ENCODE measurements around the gene HRH4. TPM values are rescaled to one million over a fixed set of nuclear protein-coding genes. Genes with fewer than 3 reads are reported as not detected.

HRH4 gene
- total and polyA plus RNA-seq, 10 of the 15 experiments (the other 5 are each of a cell fraction or from before 2014, with no cell fraction given): not detected

- ChIA-PET RAD21 (ENCODE audit: unreplicated experiment) (interaction anchor here (0.8 kb wide), 1 partner anchor 27 kb away, joined by 3 read pairs; no protein-coding TSS in a partner anchor), CTCF (interaction anchor here (0.6 to 3.8 kb wide), 20 partner anchors 9 to 442 kb away, joined by 3 to 17 read pairs (median 4); no protein-coding TSS in a partner anchor), SMC1A (ENCODE audit: uncharacterized antibody, unreplicated experiment) (interaction anchor here (1.3 kb wide), 1 partner anchor 25 kb away, joined by 3 read pairs; no protein-coding TSS in a partner anchor), POLR2A (no interaction called here)
- TF ChIP-seq EED (IDR thresholded peaks at IDR 0.05; ENCODE audit: low read depth) (no peak), CTCF (IDR thresholded peaks at IDR 0.05 in 2 of 3, conservative IDR thresholded peaks at IDR 0.05 in 1 of 3; ENCODE audit: control insufficient read depth in 2 of 3, extremely low read depth in 1 of 3, insufficient read depth in 1 of 3, low read depth in 3 of 3, low read length in 3 of 3) (peak; percentile 48 to 67 (median 64)), GATAD2B (conservative IDR thresholded peaks at IDR 0.05; ENCODE audit: low read depth) (no peak), RAD21 (IDR thresholded peaks at IDR 0.05; ENCODE audit: insufficient read depth, low read depth, low read length) (peak; percentile 12; the same call in 1 of the 2 replicates)
- Histone ChIP-seq H3K79me2 (ENCODE audit: control insufficient read depth, insufficient read depth, low read length) (no peaks in the 10 kb centered on the region), H3K9ac (ENCODE audit: control insufficient read depth, insufficient read depth, low read length) (no peak overlapping the region), H3K9me3 (replicated peaks; ENCODE audit: control insufficient read depth, insufficient read depth, low read length) (no peaks in the 10 kb centered on the region), H3K4me3 (no peak overlapping the region), H3K36me3 (ENCODE audit: control insufficient read depth in 2 of 2, insufficient read depth in 2 of 2, low read length in 1 of 2) (no peaks in the 10 kb centered on the region), H3K27ac (ENCODE audit: control insufficient read depth, insufficient read depth) (no peak overlapping the region), H3K4me1 (ENCODE audit: control insufficient read depth, insufficient read depth, low read length) (no peaks in the 10 kb centered on the region), H2AFZ (ENCODE audit: control insufficient read depth, low read depth, low read length) (no peak overlapping the region), H3K4me2 (ENCODE audit: control insufficient read depth, insufficient read depth) (no peak overlapping the region), H3K27me3 (replicated peaks in 1 of 2; ENCODE audit: control insufficient read depth in 2 of 2, insufficient read depth in 2 of 2, low read length in 1 of 2) (0 out of 4 replicates have a peak, but pooled peaks cover 0 to 2% of the 10 kb centered on the region in 2 experiments), H4K20me1 (ENCODE audit: control insufficient read depth, insufficient read depth) (no peaks in the 10 kb centered on the region)
- peak; percentile 86 for ATAC-seq
- intact Hi-C loops (cut with micrococcal nuclease; ENCODE audit: unreplicated experiment): no loop called here
- peak; percentile 54 for FAIRE-seq
- WGBS (ENCODE audit: insufficient coverage, insufficient replicate concordance, low lambda C conversion rate, missing lambda C conversion rate): 0% methylated on average over 2 of the region's 2 CpGs
- in situ Hi-C loops (cut with MboI): no loop called here
- DNase-seq (ENCODE audit: low read depth, low spot score): no peak
- BruUV-seq (replicated peaks): no TSS peak
These were observed 54.0 kb downstream of the HRH4 start for GRCh38 chr18:24514439-24514838.

GRCh38 chr18:24515721-24516120 is 55.3 kb downstream of the HRH4 start:
- Histone ChIP-seq H4K20me1 (ENCODE audit: control insufficient read depth, insufficient read depth) (no peaks in the 10 kb centered on the region), H3K4me1 (ENCODE audit: control insufficient read depth, insufficient read depth, low read length) (no peaks in the 10 kb centered on the region), H3K27ac (ENCODE audit: control insufficient read depth, insufficient read depth) (no peak overlapping the region), H3K9me3 (replicated peaks; ENCODE audit: control insufficient read depth, insufficient read depth, low read length) (no peaks in the 10 kb centered on the region), H3K36me3 (ENCODE audit: control insufficient read depth in 2 of 2, insufficient read depth in 2 of 2, low read length in 1 of 2) (no peaks in the 10 kb centered on the region), H3K79me2 (ENCODE audit: control insufficient read depth, insufficient read depth, low read length) (no peaks in the 10 kb centered on the region), H3K4me3 (no peak overlapping the region), H3K4me2 (ENCODE audit: control insufficient read depth, insufficient read depth) (no peak overlapping the region), H2AFZ (ENCODE audit: control insufficient read depth, low read depth, low read length) (no peak overlapping the region), H3K27me3 (replicated peaks in 1 of 2; ENCODE audit: control insufficient read depth in 2 of 2, insufficient read depth in 2 of 2, low read length in 1 of 2) (0 out of 4 replicates have a peak, but pooled peaks cover 0 to 2% of the 10 kb centered on the region in 2 experiments), H3K9ac (ENCODE audit: control insufficient read depth, insufficient read depth, low read length) (no peak overlapping the region)
- SMC1A ChIA-PET (ENCODE audit: uncharacterized antibody, unreplicated experiment): no interaction called here
- CTCF ChIA-PET: interaction anchor here (2.1 to 3.8 kb wide), 2 partner anchors 9 to 27 kb away, joined by 8 to 17 read pairs; no protein-coding TSS in a partner anchor
- in situ Hi-C loops (cut with MboI): no loop called here
- BruUV-seq (replicated peaks): no TSS peak
- DNase-seq (ENCODE audit: low read depth, low spot score) (no peak), FAIRE-seq (no peak), ATAC-seq (no peak)
- POLR2A ChIA-PET: no interaction called here
- intact Hi-C loops (cut with micrococcal nuclease; ENCODE audit: unreplicated experiment): no loop called here
- WGBS (ENCODE audit: insufficient coverage, insufficient replicate concordance, low lambda C conversion rate, missing lambda C conversion rate): 17% methylated on average over 2 of the region's 2 CpGs
- RAD21 ChIA-PET (ENCODE audit: unreplicated experiment): no interaction called here
- TF ChIP-seq, protein P1, sequence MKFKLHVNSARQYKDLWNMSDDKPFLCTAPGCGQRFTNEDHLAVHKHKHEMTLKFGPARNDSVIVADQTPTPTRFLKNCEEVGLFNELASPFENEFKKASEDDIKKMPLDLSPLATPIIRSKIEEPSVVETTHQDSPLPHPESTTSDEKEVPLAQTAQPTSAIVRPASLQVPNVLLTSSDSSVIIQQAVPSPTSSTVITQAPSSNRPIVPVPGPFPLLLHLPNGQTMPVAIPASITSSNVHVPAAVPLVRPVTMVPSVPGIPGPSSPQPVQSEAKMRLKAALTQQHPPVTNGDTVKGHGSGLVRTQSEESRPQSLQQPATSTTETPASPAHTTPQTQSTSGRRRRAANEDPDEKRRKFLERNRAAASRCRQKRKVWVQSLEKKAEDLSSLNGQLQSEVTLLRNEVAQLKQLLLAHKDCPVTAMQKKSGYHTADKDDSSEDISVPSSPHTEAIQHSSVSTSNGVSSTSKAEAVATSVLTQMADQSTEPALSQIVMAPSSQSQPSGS (IDR thresholded peaks at IDR 0.05; ENCODE audit: low read length): no peak
- TF ChIP-seq WRNIP1 (IDR thresholded peaks at IDR 0.05; ENCODE audit: borderline replicate concordance, low read depth, low read length) (no peak), ZNF687 (IDR thresholded peaks at IDR 0.05) (no peak), RBBP5 (conservative IDR thresholded peaks at IDR 0.05) (no peak), HDGF (IDR thresholded peaks at IDR 0.05) (no peak)

Data from GM12878 (cell line).